Astrocyte (in vitro differentiated cells and primary cell): ENCODE measurements around the gene ECE1.

Source experiments
- CTCF ChIP-seq: IDR thresholded peaks from 2 replicates; pipeline ENCODE4 v1.5.1; 2011; ENCODE audit warnings: low read depth, mild to moderate bottlenecking, inconsistent platforms, low read length, moderate library complexity; ENCODE audit not compliant: insufficient read depth
- EZH2 ChIP-seq: IDR thresholded peaks from 2 replicates; pipeline ENCODE4 v1.6.1; 2012; ENCODE audit warnings: mild to moderate bottlenecking, low read length, inconsistent platforms; ENCODE audit not compliant: insufficient read depth

GRCh38 chr1:21260405-21261125 lies 29.7 kb downstream of the ECE1 start:
- TF ChIP-seq CTCF (no peak), EZH2 (no peak)
